ENCODE data around the gene SMYD3.
"Not testable (repeated sequence)": the region's sequence is repeated elsewhere in the genome, so short reads cannot be mapped to it uniquely, and the experiment has no call there.

Gene SMYD3

GRCh38 chr1:246029616-246030015 is 477.5 kb downstream of the SMYD3 start:
- no peak for DNase-seq (ENCODE audit: low read depth in 2 of 2)

GRCh38 chr1:246024118-246024517 is 483.0 kb downstream of the SMYD3 start:
- not testable (repeated sequence) for DNase-seq (ENCODE audit: low read depth in 2 of 2)

- DNase-seq (ENCODE audit: low read depth in 2 of 2), result no peak
Observed at GRCh38 chr1:246020211-246020954, 486.7 kb downstream of the SMYD3 start.

- DNase-seq (ENCODE audit: low read depth in 2 of 2), result no peak
Observed at GRCh38 chr1:246018146-246018545, 488.9 kb downstream of the SMYD3 start.

GRCh38 chr1:246012341-246012740 is 494.7 kb downstream of the SMYD3 start:
- no peak for DNase-seq (ENCODE audit: low read depth in 2 of 2)

GRCh38 chr1:246010386-246010785 is 496.7 kb downstream of the SMYD3 start:
- DNase-seq (ENCODE audit: low read depth in 2 of 2), result no peak

GRCh38 chr1:246008363-246008831 is 498.7 kb downstream of the SMYD3 start:
- DNase-seq (ENCODE audit: low read depth in 2 of 2), result no peak

GRCh38 chr1:246005067-246005466 is 502.0 kb downstream of the SMYD3 start:
- no peak for DNase-seq (ENCODE audit: low read depth in 2 of 2)

- DNase-seq (ENCODE audit: low read depth in 2 of 2), result no peak
Observed at GRCh38 chr1:246004301-246004700, 502.8 kb downstream of the SMYD3 start.

- DNase-seq (ENCODE audit: low read depth in 2 of 2), result no peak
Observed at GRCh38 chr1:246003442-246003730, 503.7 kb downstream of the SMYD3 start.

- DNase-seq (ENCODE audit: low read depth in 2 of 2), result peak; percentile 51 to 54
Observed at GRCh38 chr1:246002725-246003441, 504.2 kb downstream of the SMYD3 start.

- DNase-seq (ENCODE audit: low read depth in 2 of 2), result no peak
Observed at GRCh38 chr1:246001837-246002230, 505.2 kb downstream of the SMYD3 start.

- no peak for DNase-seq (ENCODE audit: low read depth in 2 of 2)
Observed at GRCh38 chr1:246001142-246001836, 505.8 kb downstream of the SMYD3 start.

GRCh38 chr1:246000638-246001015 is 506.5 kb downstream of the SMYD3 start:
- DNase-seq (ENCODE audit: low read depth in 2 of 2), result no peak

GRCh38 chr1:245999697-246000637 is 507.1 kb downstream of the SMYD3 start:
- no peak for DNase-seq (ENCODE audit: low read depth in 2 of 2)

- DNase-seq (ENCODE audit: low read depth in 2 of 2), result no peak
Observed at GRCh38 chr1:245997471-245998258, 509.4 kb downstream of the SMYD3 start.

- no peak for DNase-seq (ENCODE audit: low read depth in 2 of 2)
Observed at GRCh38 chr1:245996811-245997210, 510.3 kb downstream of the SMYD3 start.

GRCh38 chr1:245995474-245995873 is 511.6 kb downstream of the SMYD3 start:
- no peak for DNase-seq (ENCODE audit: low read depth in 2 of 2)

GRCh38 chr1:245991266-245991665 is 515.8 kb downstream of the SMYD3 start:
- DNase-seq (ENCODE audit: low read depth in 2 of 2), result no peak

- no peak for DNase-seq (ENCODE audit: low read depth in 2 of 2)
Observed at GRCh38 chr1:245990315-245991022, 516.6 kb downstream of the SMYD3 start.
